Erythroblast (primary cell): Measurements from ENCODE around the gene ZBTB17.

ENCODE experiments used
- DNase-seq, 2 experiments: peaks; one replicate each; lab custom pipeline; 2025; lab: John Stamatoyannopoulos, UW
- GATA1 ChIP-seq: IDR thresholded peaks from 2 replicates; pipeline ENCODE4 v1.6.1; 2011; ENCODE audit warnings: low read depth, mild to moderate bottlenecking, control low read depth, low read length, moderate library complexity
- POLR2A ChIP-seq: IDR thresholded peaks from 2 replicates; pipeline ENCODE4 v1.6.1; 2011; ENCODE audit warnings: mild to moderate bottlenecking, low read length

Gene ZBTB17

DNA sequence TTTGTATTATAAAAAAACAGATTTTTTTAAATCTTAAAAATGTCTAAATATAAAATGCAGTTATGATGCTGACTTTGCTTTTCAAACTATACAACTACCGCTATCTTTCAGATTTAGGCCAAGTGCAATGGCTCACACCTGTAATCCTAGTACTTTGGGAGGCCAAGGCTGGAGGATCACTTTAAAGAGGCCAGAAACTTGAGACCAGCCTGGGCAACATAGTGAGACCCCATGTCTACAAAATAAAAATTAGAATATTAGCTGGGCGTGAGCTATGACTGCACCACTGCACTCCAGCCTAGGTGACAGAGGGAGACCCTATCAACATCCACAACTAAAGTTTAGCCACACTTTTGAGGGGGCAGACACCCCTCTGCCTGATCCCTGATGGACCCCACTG lies 20.3 kb downstream of the ZBTB17 start:
- DNase-seq = no peak
- TF ChIP-seq GATA1 = no peak
- TF ChIP-seq POLR2A = no peak

DNA sequence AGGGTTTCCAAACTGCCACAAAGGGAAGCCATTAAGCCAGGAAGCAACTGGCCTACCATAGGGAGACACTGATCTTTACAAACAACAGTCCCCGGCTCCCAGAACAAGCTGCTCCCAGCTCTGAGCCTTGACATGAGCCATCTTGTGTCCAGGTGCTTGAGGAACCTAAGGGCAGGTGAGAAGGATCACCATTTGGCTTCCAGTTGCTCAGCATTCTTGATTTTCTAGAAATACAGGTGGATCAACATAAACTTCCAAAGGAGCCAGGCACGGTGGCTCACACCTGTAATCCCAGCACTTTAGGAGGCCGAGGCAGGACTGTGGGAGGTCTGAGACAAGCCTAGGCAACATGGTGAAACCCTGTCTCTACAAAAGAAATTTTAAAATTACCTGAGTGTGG lies 21.6 kb downstream of the ZBTB17 start:
- DNase-seq = no peak
- TF ChIP-seq GATA1 = no peak
- TF ChIP-seq POLR2A = no peak

DNA sequence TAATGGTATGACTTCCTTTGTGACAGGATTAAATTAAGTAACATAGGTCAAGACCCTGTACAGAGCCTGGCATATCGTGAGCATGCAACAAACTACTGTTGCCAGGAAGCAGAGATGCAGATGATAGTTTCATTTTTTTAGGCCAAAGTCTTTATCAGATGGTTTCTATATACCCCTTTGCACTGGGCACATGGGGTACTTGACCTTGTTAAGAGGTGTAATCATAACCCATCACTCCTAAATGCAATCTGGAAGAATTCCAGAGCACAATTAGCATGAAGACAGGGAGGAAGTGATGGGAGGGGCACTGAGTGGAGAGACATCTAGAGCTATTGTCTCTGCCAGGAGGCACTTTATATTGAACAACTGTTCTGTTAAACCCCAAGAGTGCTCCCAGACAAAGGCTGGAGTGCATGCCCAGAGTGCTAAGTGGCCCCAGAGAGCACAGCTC lies 22.1 kb downstream of the ZBTB17 start:
- no peak for TF ChIP-seq POLR2A
- TF ChIP-seq GATA1 = no peak
- peak; percentile 21 to 39 for DNase-seq

DNA sequence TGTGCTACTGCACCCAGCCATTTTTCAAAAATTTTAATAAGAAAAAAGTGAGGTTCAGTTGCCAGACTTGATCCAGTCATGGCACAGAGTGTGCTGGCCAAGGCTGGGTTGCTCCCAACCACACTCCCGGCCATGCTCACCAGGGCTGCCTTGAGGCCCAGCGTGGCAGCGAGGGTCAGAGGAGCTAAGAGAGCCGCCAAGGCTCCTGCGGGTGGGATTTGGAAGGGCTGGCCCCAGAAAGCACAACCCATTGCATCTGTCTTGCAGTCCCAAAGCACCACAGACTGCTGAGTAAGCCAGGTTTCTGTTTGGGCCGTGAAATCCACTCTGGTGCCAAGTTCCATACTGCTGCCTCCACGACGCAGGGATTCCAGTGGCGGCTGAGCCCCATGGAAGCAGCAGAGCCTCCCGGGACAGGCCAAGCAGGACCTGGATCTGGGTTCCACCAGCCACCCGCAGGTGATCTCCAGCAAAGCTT lies 22.6 kb downstream of the ZBTB17 start:
- TF ChIP-seq GATA1 (no peak), POLR2A (no peak)

DNA sequence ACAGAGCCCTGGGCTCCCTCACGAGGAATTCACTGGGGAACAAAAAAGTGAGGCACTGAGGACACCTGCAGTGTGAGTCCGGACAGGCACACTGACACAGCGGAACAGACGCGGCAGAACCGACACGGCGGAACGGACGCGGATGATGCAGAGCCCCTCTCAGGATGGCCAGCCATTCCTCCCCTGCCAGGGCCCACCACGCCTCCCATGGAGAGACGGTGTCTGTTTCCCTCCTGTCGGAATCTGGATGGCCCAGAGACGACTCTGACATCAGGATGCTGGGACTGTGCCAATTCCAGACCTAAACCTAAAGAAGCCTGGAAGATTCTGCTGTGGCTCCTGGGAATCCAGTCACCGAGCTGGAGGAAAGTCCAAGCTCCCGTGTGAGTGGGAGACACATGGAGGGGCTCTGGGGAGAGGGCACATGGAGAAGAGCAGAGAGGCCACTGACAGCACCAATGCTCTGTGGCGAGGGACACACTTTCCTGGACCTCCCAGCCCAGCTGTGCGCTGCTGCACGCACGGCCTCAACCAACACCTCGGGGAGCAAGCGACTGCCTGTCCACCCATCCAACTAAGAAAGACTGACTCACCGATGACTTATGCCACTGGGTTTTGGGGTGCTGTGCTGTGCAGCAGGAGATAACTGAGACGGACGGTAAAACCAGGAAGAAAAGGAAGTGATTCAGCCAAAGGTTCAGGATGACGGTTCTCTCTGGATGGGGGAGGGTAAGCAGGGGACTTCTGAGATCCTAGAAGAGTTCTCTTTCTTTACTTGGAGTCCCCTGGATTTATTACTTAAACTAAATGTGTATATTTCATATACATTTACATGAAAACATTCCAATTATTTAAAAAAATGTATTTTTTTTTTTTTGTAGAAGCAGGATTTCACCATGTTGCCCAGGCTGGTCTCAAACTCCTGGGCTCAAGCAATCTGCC lies 23.3 kb downstream of the ZBTB17 start:
- TF ChIP-seq GATA1 (no peak), POLR2A (peak; percentile 79)
- DNase-seq = peak; percentile 61 to 83

More for the DNA sequence above, 22.6 kb downstream of the ZBTB17 start:
- peak in 1 of 2 experiments; percentile 39 for DNase-seq

DNA sequence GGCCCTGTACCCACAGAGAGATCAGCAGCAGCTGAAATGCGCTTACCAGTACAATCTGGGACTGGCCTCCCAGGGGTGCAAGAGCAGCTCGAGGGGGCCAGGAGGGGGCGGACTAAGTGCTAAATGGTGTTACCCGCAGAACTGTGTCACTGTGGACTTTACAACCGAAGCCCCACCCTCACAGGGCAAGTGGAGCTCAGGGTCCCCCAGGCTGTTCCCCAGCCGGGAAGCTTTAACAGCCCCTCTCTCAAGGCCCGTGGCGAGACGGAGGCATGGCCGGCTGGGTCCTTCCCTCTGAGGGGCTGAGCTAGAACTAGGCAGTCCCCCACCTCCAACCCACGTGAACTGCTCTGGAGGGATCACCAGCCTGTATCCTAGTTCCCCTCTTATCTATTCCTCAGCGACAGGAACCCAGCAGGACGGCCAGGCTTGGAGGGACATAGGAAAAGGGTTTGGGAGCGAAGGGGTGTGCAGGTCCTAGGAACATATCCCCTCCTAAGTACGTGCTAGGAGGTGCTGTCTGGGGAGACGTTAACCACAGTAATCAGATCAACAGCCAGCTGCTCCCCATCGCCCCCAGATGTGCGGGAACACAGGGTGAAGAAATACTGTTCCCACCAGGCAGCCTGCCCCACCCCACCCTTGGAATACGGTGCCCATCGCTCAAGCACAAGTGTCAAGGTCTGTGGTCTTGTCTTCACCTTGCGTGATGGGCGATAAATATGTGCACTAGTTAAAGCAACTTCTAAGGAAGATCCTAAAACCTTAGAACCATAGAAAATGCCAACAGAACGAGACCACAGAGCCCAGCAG lies 24.4 kb downstream of the ZBTB17 start:
- peak; percentile 52 to 62 for DNase-seq
- TF ChIP-seq GATA1 (no peak), POLR2A (no peak)

DNA sequence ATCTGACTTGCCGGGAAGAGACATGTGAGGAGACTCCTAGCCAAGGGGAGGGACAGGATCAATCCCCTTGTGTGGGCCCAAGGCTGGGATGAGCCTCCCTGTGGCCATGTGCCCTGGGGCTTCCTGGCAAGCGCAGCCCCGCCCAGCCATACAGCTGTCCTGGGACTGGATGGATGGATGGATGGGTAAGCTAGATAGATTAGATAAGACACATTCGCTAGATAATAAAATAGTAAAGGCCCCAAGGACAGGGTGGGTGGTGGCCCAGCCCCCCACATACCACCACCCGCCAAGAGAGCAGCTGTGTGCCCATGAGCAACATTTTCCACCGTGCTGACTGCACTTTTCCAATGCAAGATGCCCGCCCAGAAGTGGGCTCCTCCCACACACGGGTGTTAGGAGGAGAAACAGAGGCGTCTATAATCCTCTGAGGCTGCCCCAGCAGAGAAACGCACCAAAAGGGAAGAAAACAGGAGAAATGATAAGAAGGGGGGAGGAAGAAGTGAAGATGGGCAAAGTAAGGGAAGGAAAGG lies 25.1 kb downstream of the ZBTB17 start:
- DNase-seq = peak; percentile 71 to 72
- TF ChIP-seq POLR2A (no peak), GATA1 (no peak)

DNA sequence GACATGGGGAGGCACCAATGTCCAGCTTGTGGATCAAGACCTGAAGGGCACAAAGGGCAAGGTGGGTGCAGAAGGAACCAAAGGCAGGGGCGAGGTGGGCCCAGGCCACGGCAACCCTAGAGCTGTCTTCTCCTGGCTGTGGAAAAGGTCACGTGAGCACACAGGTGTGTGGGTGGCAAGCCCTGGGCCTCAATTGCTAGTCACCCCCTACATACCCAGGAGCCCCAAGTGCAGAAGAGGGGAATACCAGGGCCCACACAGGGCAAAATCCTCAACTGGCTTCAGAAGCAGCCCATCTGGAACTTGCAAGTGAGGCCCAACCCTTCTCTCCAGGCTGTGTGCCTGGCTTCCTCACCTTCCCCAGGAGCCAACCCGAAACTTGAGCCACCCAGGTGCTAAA lies 25.6 kb downstream of the ZBTB17 start:
- no peak for DNase-seq
- TF ChIP-seq GATA1 = no peak

DNA sequence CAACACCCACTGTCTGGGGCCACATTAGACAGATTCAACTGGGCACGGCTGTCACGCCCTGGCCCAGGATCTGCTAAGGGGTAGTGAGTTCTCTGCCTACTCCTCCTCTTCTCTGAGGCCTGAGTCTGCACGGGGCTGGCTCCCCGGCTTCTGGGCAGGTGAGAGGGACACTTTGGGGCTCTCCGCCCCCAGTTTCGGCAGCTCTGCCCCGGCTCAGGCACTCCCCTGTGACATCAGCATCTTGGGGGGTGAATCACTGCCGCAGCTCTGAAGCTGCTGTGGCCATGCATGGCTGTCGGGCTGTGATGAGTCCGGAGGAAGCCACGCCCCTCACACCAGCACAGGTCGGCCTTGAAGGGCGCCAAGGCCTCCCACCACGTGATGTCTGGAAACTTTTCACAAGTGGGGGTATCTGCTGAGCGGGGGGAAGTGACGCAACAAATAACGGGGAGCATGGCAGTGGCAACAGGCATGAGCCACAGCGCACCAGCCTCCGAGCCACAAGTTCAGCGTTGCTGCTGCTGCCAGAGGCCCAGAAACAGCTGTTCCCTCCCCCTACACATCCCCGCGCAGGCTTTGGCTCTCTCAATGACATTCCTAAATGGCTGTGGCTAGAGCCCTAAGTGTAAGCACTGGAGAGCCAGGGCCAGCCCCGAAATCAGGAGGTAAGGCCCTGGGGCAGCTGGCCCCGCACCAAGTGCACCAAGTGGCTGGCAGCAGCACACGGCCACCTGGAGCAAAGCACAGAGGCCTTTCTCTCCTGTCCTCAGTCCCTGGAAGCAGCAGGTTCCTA lies 26.3 kb downstream of the ZBTB17 start:
- peak; percentile 63 to 81 for DNase-seq
- TF ChIP-seq GATA1 (no peak), POLR2A (peak; percentile 34)

DNA sequence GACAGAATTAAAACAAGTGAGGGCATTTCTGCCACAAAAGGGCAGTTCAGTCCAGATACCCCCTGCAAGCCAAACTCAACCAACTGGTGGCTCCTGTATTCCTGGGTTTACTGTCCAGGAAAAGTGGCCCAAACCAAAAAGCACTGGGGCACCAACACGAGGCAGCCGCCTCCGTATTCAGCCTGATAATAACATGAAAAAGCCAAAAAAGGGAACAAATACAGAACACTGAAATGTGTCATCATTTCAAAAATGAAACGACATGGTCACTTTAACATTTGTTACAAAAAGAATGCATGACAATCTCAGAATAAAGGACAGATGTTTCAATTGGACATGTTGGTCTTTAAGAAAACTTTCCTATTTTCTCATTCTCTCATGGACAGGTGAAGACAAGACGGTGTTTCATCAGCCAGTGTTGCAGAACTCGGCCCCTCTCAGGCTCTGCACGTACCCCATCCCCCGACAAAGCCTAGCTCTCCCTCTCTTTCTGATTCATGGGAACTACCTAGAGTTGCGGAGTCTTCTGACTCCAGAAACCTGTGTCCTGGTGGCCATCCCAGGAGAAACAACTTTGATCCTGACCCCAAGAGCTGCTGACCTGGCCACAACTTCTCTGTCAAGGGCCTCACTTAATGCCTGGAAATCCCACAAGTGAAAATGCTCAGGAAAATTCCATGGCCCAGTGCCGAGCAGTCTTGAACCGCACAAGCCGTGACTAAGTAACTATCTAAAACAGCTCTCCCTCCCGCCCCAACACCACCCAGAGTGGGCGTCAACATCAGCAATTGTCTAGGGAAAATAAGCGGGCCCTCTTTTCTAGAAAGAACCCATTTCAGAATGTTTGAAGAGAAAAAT lies 27.1 kb downstream of the ZBTB17 start:
- peak; percentile 37 to 58 for DNase-seq
- TF ChIP-seq POLR2A = no peak
- TF ChIP-seq GATA1 = no peak

DNA sequence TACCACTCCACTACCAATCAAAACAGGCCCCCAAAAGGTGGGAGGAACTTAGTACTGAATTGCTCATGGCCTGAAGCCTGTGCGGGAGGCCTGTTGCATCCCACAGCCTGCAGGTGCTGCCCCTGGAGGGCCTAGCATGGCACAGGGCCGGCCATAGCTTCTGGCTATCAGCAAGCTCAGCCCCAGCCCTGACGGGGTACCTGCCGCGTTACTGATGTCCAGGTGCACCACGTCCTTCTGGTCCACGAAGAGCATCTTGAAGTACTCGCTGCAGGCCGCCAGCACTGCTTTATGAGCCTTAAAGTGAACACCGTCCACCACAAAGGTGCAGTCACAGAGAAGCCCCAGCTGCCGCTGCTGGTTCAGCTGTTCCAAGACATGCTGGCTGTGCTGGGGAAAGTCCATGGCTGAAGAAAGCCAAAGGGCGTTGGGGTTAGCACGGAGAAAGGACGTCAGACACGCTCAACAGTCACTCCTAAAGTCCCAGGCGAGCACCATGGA lies 27.8 kb downstream of the ZBTB17 start:
- DNase-seq = no peak

DNA sequence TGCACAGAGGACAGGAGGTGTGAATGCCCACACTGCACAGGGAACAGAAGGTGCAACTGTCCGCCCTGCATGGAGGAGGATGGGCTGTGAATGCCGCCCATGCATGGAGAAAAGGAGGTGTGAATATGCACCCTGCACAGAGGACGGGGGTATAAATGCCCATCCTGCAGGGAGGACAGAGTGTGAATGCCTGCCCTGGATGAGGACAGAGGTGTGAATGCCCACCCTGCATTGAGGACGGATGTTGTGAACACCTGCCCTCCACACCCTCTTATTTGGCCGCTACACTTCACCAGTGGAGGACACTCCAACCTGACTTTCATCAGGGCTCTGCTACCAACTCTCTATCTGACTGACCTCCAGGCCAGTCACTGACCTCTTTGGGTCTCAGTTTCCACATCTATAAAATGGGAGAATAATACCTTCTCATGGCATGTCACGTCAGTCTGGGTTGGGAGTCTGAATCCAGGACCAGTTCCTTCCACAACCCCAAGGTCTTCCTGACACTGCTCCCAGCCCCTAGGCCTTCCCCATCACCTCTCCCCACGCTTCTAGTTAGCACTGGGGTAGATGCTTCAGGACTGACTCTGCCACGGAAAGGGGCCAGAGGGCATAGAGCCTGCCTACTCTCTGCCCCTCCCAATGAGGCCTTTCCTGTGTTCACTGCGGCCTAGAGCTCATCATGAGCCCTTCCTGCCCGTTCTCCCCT lies 28.4 kb downstream of the ZBTB17 start:
- no peak for TF ChIP-seq GATA1
- no peak for TF ChIP-seq POLR2A
- no peak for DNase-seq

More for the DNA sequence above, 27.8 kb downstream of the ZBTB17 start:
- TF ChIP-seq GATA1 = no peak
- TF ChIP-seq POLR2A = no peak
